GM18951 (cell line): ENCODE results near the gene CCDC80.

Source experiments
- POLR2A ChIP-seq: IDR thresholded peaks from 4 replicates; pipeline ENCODE4 v1.6.1; 2011; ENCODE audit warnings: mild to moderate bottlenecking; ENCODE audit not compliant: insufficient read length, insufficient read depth; ENCODE audit errors: extremely low read depth
- in situ Hi-C: fragments of 300-500 bp; cut with MboI; formaldehyde crosslinking; loops from one replicate; pipeline ENCODE4 v1.12.0; 2022; ENCODE audit warnings: low sequenced_read_pairs, mixed read lengths, inconsistent platforms; ENCODE audit not compliant: unreplicated experiment

The CCDC80 gene

GRCh38 chr3:112635674-112636073 is 5.3 kb downstream of the CCDC80 start:
- in situ Hi-C loops, result loop anchor here (25.0 kb wide), 1 partner anchor 652 kb away; no protein-coding TSS in a partner anchor
- TF ChIP-seq POLR2A, result no peak

- TF ChIP-seq POLR2A, result no peak
- in situ Hi-C loops, result loop anchor here (25.0 kb wide), 1 partner anchor 652 kb away; no protein-coding TSS in a partner anchor
Observed at GRCh38 chr3:112634786-112635541, 6.0 kb downstream of the CCDC80 start.

GRCh38 chr3:112633757-112634156 is 7.2 kb downstream of the CCDC80 start:
- TF ChIP-seq POLR2A, result no peak
- in situ Hi-C loops, result loop anchor here (25.0 kb wide), 1 partner anchor 654 kb away; no protein-coding TSS in a partner anchor

GRCh38 chr3:112633191-112633590 is 7.8 kb downstream of the CCDC80 start:
- no peak for TF ChIP-seq POLR2A
- in situ Hi-C loops, result loop anchor here (25.0 kb wide), 1 partner anchor 654 kb away; no protein-coding TSS in a partner anchor

GRCh38 chr3:112632596-112632995 is 8.3 kb downstream of the CCDC80 start:
- no peak for TF ChIP-seq POLR2A
- in situ Hi-C loops, result loop anchor here (25.0 kb wide), 1 partner anchor 655 kb away; no protein-coding TSS in a partner anchor

GRCh38 chr3:112631257-112631656 is 9.7 kb downstream of the CCDC80 start:
- TF ChIP-seq POLR2A, result no peak
- in situ Hi-C loops, result loop anchor here (25.0 kb wide), 1 partner anchor 656 kb away; no protein-coding TSS in a partner anchor

- in situ Hi-C loops, result loop anchor here (25.0 kb wide), 1 partner anchor 658 kb away; no protein-coding TSS in a partner anchor
Observed at GRCh38 chr3:112629425-112629824, 11.5 kb downstream of the CCDC80 start.

GRCh38 chr3:112627919-112628466 is 12.9 kb downstream of the CCDC80 start:
- in situ Hi-C loops, result loop anchor here (25.0 kb wide), 1 partner anchor 659 kb away; no protein-coding TSS in a partner anchor
- TF ChIP-seq POLR2A, result no peak

More at GRCh38 chr3:112629425-112629824, 11.5 kb downstream of the CCDC80 start:
- TF ChIP-seq POLR2A, result no peak

- TF ChIP-seq POLR2A, result no peak
- in situ Hi-C loops, result loop anchor here (25.0 kb wide), 1 partner anchor 660 kb away; no protein-coding TSS in a partner anchor
Observed at GRCh38 chr3:112627419-112627818, 13.5 kb downstream of the CCDC80 start.

GRCh38 chr3:112623717-112624116 is 17.2 kb downstream of the CCDC80 start:
- in situ Hi-C loops, result no loop called here
- no peak for TF ChIP-seq POLR2A

GRCh38 chr3:112623213-112623612 is 17.7 kb downstream of the CCDC80 start:
- no peak for TF ChIP-seq POLR2A
- in situ Hi-C loops, result no loop called here

- TF ChIP-seq POLR2A, result no peak
- in situ Hi-C loops, result no loop called here
Observed at GRCh38 chr3:112619295-112619694, 21.6 kb downstream of the CCDC80 start.

GRCh38 chr3:112617285-112617684 is 23.7 kb downstream of the CCDC80 start:
- in situ Hi-C loops, result no loop called here
- no peak for TF ChIP-seq POLR2A

GRCh38 chr3:112615989-112616731 is 24.8 kb downstream of the CCDC80 start:
- no peak for TF ChIP-seq POLR2A
- in situ Hi-C loops, result no loop called here
